ENCODE measurements around the gene ALPP.
"Not testable (repeated sequence)": the region's sequence is repeated elsewhere in the genome, so short reads cannot be mapped to it uniquely, and the experiment has no call there.

- TF ChIP-seq CTCF, POLR2A, POLR2AphosphoS5 (IDR thresholded peaks at IDR 0.05): not testable (repeated sequence)
Observed at GRCh38 chr2:232335206-232335858, 43.2 kb upstream of the ALPP start.

Measured in breast epithelium (tissue), 3 donors.